Transverse colon (tissue), 4 donors: ENCODE results near the gene KRT26.

Source experiments
- POLR2A ChIP-seq: fragments of 450-650 bp; IDR thresholded peaks from one replicate; pipeline ENCODE4 v1.6.1; 2016; ENCODE audit warnings: antibody characterized with exemption, mild to moderate bottlenecking, moderate library complexity
- POLR2AphosphoS5 ChIP-seq, 3 donors: sonication (generic); formaldehyde crosslinking; IDR thresholded peaks; one replicate each; pipeline ENCODE4 v1.6.1; 2016; ENCODE audit warnings: antibody characterized with exemption in 3 of 3
- TF ChIP-seq, protein P1 (sequence below), 5 experiments: fragments of 200-600 bp in 3 of 5; fragments of 450-650 bp in 2 of 5; sonication (generic) in 3 of 5; IDR thresholded peaks; 1 replicate in 2 of 5; 2 replicates in 3 of 5; pipeline ENCODE4 v1.5.1; 2016 to 2017; ENCODE audit warnings: antibody characterized with exemption in 5 of 5, inconsistent platforms in 3 of 5, mild to moderate bottlenecking in 2 of 5, moderate library complexity in 1 of 5

DNA sequence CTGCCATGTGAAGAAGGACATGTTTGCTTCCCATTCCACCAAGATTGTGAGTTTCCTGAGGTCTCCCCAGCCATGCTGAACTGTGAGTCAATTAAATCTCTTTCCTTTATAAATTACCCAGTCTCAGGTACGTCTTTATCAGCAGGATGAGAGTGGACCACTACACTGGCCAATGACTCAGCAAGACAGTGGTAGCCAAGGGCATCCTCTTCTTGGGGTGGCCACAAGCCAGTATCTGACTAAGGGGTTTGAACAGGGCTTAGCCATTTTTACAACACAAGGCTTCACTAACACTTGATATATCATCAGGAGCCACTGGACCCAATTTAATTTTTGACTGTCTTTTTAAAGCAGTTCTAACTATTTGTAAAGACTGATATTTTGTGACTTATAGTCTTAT, 47.3 kb downstream of the KRT26 start:
- TF ChIP-seq, protein P1, sequence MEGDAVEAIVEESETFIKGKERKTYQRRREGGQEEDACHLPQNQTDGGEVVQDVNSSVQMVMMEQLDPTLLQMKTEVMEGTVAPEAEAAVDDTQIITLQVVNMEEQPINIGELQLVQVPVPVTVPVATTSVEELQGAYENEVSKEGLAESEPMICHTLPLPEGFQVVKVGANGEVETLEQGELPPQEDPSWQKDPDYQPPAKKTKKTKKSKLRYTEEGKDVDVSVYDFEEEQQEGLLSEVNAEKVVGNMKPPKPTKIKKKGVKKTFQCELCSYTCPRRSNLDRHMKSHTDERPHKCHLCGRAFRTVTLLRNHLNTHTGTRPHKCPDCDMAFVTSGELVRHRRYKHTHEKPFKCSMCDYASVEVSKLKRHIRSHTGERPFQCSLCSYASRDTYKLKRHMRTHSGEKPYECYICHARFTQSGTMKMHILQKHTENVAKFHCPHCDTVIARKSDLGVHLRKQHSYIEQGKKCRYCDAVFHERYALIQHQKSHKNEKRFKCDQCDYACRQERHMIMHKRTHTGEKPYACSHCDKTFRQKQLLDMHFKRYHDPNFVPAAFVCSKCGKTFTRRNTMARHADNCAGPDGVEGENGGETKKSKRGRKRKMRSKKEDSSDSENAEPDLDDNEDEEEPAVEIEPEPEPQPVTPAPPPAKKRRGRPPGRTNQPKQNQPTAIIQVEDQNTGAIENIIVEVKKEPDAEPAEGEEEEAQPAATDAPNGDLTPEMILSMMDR (IDR thresholded peaks at IDR 0.05) = no peak
- TF ChIP-seq POLR2A (no peak), POLR2AphosphoS5 (IDR thresholded peaks at IDR 0.05) (no peak)
